ENCODE data around the gene IRF6. TPM values are rescaled to one million over a fixed set of nuclear protein-coding genes. Genes with fewer than 3 reads are reported as not detected.

The IRF6 gene
- polyA plus RNA-seq, 1 experiment: 1.0 TPM

- H3K4me3 ChIP-seq (ENCODE audit: low read depth, low read length): no peak overlapping the region
- H3K27me3 ChIP-seq (ENCODE audit: control insufficient read depth, insufficient read depth, low read length): no peaks in the 10 kb centered on the region
- H3K27ac ChIP-seq (ENCODE audit: low read depth, low read length): no peak overlapping the region
- DNase-seq (ENCODE audit: low read depth, low spot score): no peak
- no peaks in the 10 kb centered on the region for H3K9me3 ChIP-seq (ENCODE audit: control insufficient read depth, insufficient read depth, low read length)
- no peak for TF ChIP-seq CTCF (IDR thresholded peaks at IDR 0.05; ENCODE audit: low read depth, low read length)
- CTCF ChIA-PET: interaction anchor here (1.0 to 2.2 kb wide), 4 partner anchors 15 to 55 kb away, joined by 3 to 7 read pairs (median 4); no protein-coding TSS in a partner anchor
- POLR2A ChIA-PET: interaction anchor here (2.1 kb wide), 1 partner anchor 16 kb away, joined by 10 read pairs; the partner anchor contains the start of gene C1orf74
Measured at GRCh38 chr1:209767706-209768105, 38.2 kb downstream of the IRF6 start.

- ChIA-PET CTCF (interaction anchor here (1.0 to 1.6 kb wide), 3 partner anchors 19 to 56 kb away, joined by 3 to 7 read pairs (median 4); no protein-coding TSS in a partner anchor), POLR2A (no interaction called here)
- H3K27me3 ChIP-seq (ENCODE audit: control insufficient read depth, insufficient read depth, low read length): no peaks in the 10 kb centered on the region
- H3K9me3 ChIP-seq (ENCODE audit: control insufficient read depth, insufficient read depth, low read length): no peaks in the 10 kb centered on the region
- no peak for TF ChIP-seq CTCF (IDR thresholded peaks at IDR 0.05; ENCODE audit: low read depth, low read length)
- H3K4me3 ChIP-seq (ENCODE audit: low read depth, low read length): no peak overlapping the region
- DNase-seq (ENCODE audit: low read depth, low spot score): no peak
- H3K27ac ChIP-seq (ENCODE audit: low read depth, low read length): no peak overlapping the region
Measured at GRCh38 chr1:209767096-209767495, 38.8 kb downstream of the IRF6 start.

GRCh38 chr1:209766051-209766450 lies 39.9 kb downstream of the IRF6 start:
- Histone ChIP-seq H3K4me3 (ENCODE audit: low read depth, low read length) (no peak overlapping the region), H3K27me3 (ENCODE audit: control insufficient read depth, insufficient read depth, low read length) (no peaks in the 10 kb centered on the region), H3K27ac (ENCODE audit: low read depth, low read length) (no peak overlapping the region), H3K9me3 (ENCODE audit: control insufficient read depth, insufficient read depth, low read length) (no peaks in the 10 kb centered on the region)
- POLR2A ChIA-PET: no interaction called here
- no peak for DNase-seq (ENCODE audit: low read depth, low spot score)
- CTCF ChIA-PET: interaction anchor here (0.6 to 1.4 kb wide), 3 partner anchors 18 to 200 kb away, joined by 3 to 5 read pairs (median 4); no protein-coding TSS in a partner anchor
- no peak for TF ChIP-seq CTCF (IDR thresholded peaks at IDR 0.05; ENCODE audit: low read depth, low read length)

- POLR2A ChIA-PET: no interaction called here
- DNase-seq (ENCODE audit: low read depth, low spot score): no peak
- Histone ChIP-seq H3K4me3 (ENCODE audit: low read depth, low read length) (no peak overlapping the region), H3K27me3 (ENCODE audit: control insufficient read depth, insufficient read depth, low read length) (peaks cover 5% of the 10 kb centered on the region), H3K9me3 (ENCODE audit: control insufficient read depth, insufficient read depth, low read length) (no peaks in the 10 kb centered on the region; the same call in 1 of the 2 replicates), H3K27ac (ENCODE audit: low read depth, low read length) (no peak overlapping the region)
- no peak for TF ChIP-seq CTCF (IDR thresholded peaks at IDR 0.05; ENCODE audit: low read depth, low read length)
- CTCF ChIA-PET: interaction anchor here (1.5 to 5.3 kb wide), 3 partner anchors 8 to 62 kb away, joined by 4 to 24 read pairs (median 6); no protein-coding TSS in a partner anchor
Measured at GRCh38 chr1:209761011-209761635, 44.8 kb downstream of the IRF6 start.

- CTCF ChIA-PET: interaction anchor here (1.3 to 5.3 kb wide), 4 partner anchors 9 to 194 kb away, joined by 3 to 24 read pairs (median 4); no protein-coding TSS in a partner anchor
- DNase-seq (ENCODE audit: low read depth, low spot score): no peak
- TF ChIP-seq CTCF (IDR thresholded peaks at IDR 0.05; ENCODE audit: low read depth, low read length): no peak
- Histone ChIP-seq H3K4me3 (ENCODE audit: low read depth, low read length) (no peak overlapping the region), H3K27me3 (ENCODE audit: control insufficient read depth, insufficient read depth, low read length) (peaks cover 5% of the 10 kb centered on the region), H3K9me3 (ENCODE audit: control insufficient read depth, insufficient read depth, low read length) (no peaks in the 10 kb centered on the region; the same call in 1 of the 2 replicates), H3K27ac (ENCODE audit: low read depth, low read length) (no peak overlapping the region)
- POLR2A ChIA-PET: no interaction called here
Measured at GRCh38 chr1:209759829-209760359, 46.0 kb downstream of the IRF6 start.
